Measurements from ENCODE around the gene RANBP3.
"Not testable (repeated sequence)": the region's sequence is repeated elsewhere in the genome, so short reads cannot be mapped to it uniquely, and the experiment has no call there.

RANBP3 gene

DNA sequence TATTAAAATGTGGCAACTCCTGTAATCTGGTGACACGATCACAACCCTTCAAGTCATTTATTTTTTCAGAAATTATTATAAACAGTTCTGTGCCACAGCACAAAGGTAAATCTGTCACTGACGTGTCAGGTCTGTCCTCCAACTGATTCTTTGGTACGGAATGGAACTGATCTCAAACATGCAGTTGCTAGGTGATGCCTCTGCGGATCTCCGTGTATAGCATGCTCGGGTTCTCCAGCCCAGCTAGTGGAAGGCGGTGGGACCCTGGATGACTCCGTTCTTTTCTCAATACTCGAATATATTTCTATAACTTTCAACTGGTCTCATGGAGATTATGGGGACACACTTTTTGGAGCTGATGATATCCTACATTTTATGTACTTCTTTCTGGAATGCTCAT, 11.0 kb downstream of the RANBP3 start:
- no peak overlapping the region for H3K4me3 ChIP-seq (ENCODE audit: low read length in 2 of 2)
- H3K27ac ChIP-seq (ENCODE audit: low read depth in 2 of 2, low read length in 2 of 2), result no peak overlapping the region
- peaks cover 33 to 38% of the 10 kb centered on the region in 2 donors for H3K4me1 ChIP-seq (ENCODE audit: control insufficient read depth in 2 of 2, insufficient read depth in 2 of 2, low read length in 2 of 2)
- no peaks in the 10 kb centered on the region for H3K27me3 ChIP-seq (ENCODE audit: control insufficient read depth in 2 of 2, insufficient read depth in 2 of 2, low read length in 2 of 2)
- H3K36me3 ChIP-seq (ENCODE audit: control insufficient read depth in 2 of 2, insufficient read depth in 2 of 2, low read length in 2 of 2), result peaks cover 2 to 5% of the 10 kb centered on the region in 2 donors
- no peaks in the 10 kb centered on the region for H3K9me3 ChIP-seq (ENCODE audit: control insufficient read depth in 2 of 2, low read length in 2 of 2)
- H3K9ac ChIP-seq (ENCODE audit: low read depth in 1 of 2, low read length in 2 of 2), result no peak overlapping the region

- Histone ChIP-seq H3K9ac (ENCODE audit: low read depth in 1 of 2, low read length in 2 of 2) (no peak overlapping the region), H3K4me3 (ENCODE audit: low read length in 2 of 2) (no peak overlapping the region), H3K36me3 (ENCODE audit: control insufficient read depth in 2 of 2, insufficient read depth in 2 of 2, low read length in 2 of 2) (peaks cover 0 to 5% of the 10 kb centered on the region in 2 donors), H3K27ac (ENCODE audit: low read depth in 2 of 2, low read length in 2 of 2) (no peak overlapping the region), H3K27me3 (ENCODE audit: control insufficient read depth in 2 of 2, insufficient read depth in 2 of 2, low read length in 2 of 2) (no peaks in the 10 kb centered on the region), H3K4me1 (ENCODE audit: control insufficient read depth in 2 of 2, insufficient read depth in 2 of 2, low read length in 2 of 2) (peaks cover 38 to 43% of the 10 kb centered on the region in 2 donors), H3K9me3 (ENCODE audit: control insufficient read depth in 2 of 2, low read length in 2 of 2) (no peaks in the 10 kb centered on the region)
These were observed 11.7 kb downstream of the RANBP3 start for GRCh38 chr19:5966215-5966614.

GRCh38 chr19:5964816-5965565, 12.9 kb downstream of the RANBP3 start:
- H3K4me1 ChIP-seq (ENCODE audit: control insufficient read depth in 2 of 2, insufficient read depth in 2 of 2, low read length in 2 of 2), result peaks cover 48 to 54% of the 10 kb centered on the region in 2 donors
- no peaks in the 10 kb centered on the region for H3K27me3 ChIP-seq (ENCODE audit: control insufficient read depth in 2 of 2, insufficient read depth in 2 of 2, low read length in 2 of 2)
- no peak overlapping the region for H3K4me3 ChIP-seq (ENCODE audit: low read length in 2 of 2)
- no peak overlapping the region for H3K27ac ChIP-seq (ENCODE audit: low read depth in 2 of 2, low read length in 2 of 2)
- H3K36me3 ChIP-seq (ENCODE audit: control insufficient read depth in 2 of 2, insufficient read depth in 2 of 2, low read length in 2 of 2), result peaks cover 0 to 1% of the 10 kb centered on the region in 2 donors
- H3K9ac ChIP-seq (ENCODE audit: low read depth in 1 of 2, low read length in 2 of 2), result no peak overlapping the region
- H3K9me3 ChIP-seq (ENCODE audit: control insufficient read depth in 2 of 2, low read length in 2 of 2), result no peaks in the 10 kb centered on the region

DNA sequence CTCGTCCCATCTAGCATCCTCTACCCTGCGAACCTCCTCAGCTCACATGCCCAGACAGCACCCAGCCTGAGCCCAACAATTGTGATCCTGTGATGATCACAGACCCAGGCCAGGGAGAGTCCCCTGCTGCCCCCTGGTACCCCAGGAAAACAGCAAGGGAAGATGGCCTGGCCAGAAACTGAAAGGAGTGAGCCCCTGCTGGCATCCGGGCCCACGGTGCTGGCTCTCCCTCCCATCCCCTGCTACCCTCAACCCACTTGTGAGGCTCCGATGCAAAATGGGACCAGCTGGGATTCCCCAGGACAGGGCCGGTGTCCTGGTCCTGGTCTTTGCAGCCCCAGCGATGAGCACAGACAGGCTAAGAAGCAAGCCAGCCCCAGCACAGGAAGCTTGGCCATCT, 14.1 kb downstream of the RANBP3 start:
- Histone ChIP-seq H3K4me3 (ENCODE audit: low read length in 2 of 2) (no peak overlapping the region), H3K27ac (ENCODE audit: low read depth in 2 of 2, low read length in 2 of 2) (peak overlapping the region in 1 of 2 donors; percentile 44), H3K36me3 (ENCODE audit: control insufficient read depth in 2 of 2, insufficient read depth in 2 of 2, low read length in 2 of 2) (no peaks in the 10 kb centered on the region), H3K4me1 (ENCODE audit: control insufficient read depth in 2 of 2, insufficient read depth in 2 of 2, low read length in 2 of 2) (peaks cover 54 to 63% of the 10 kb centered on the region in 2 donors), H3K27me3 (ENCODE audit: control insufficient read depth in 2 of 2, insufficient read depth in 2 of 2, low read length in 2 of 2) (no peaks in the 10 kb centered on the region), H3K9ac (ENCODE audit: low read depth in 1 of 2, low read length in 2 of 2) (no peak overlapping the region), H3K9me3 (ENCODE audit: control insufficient read depth in 2 of 2, low read length in 2 of 2) (no peaks in the 10 kb centered on the region)

DNA sequence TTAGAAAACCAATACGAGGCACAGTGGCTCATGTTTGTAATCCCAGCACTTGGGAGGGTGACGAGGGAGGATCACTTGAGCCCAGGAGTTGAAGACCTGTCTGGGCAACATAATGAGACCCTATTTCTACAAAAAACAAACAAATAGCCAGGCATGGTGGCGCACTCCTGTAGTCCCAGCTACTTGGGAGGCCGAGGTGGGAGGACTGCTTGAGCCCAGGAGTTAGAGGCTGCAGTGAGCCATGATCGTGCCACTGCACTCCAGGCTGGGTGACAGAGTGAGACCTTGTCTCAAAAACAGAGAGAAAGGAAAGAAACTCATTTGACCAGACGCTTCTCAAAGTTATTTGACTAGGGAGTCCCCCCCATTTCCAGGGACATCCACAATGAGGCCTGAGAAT, 14.7 kb downstream of the RANBP3 start:
- not testable (repeated sequence) for H3K9ac ChIP-seq (ENCODE audit: low read depth in 1 of 2, low read length in 2 of 2); H3K4me3 ChIP-seq (ENCODE audit: low read length in 2 of 2); H3K36me3 ChIP-seq (ENCODE audit: control insufficient read depth in 2 of 2, insufficient read depth in 2 of 2, low read length in 2 of 2); H3K27me3 ChIP-seq (ENCODE audit: control insufficient read depth in 2 of 2, insufficient read depth in 2 of 2, low read length in 2 of 2); H3K9me3 ChIP-seq (ENCODE audit: control insufficient read depth in 2 of 2, low read length in 2 of 2)
- Histone ChIP-seq H3K27ac (ENCODE audit: low read depth in 2 of 2, low read length in 2 of 2) (peak overlapping the region; percentile 75 to 90), H3K4me1 (ENCODE audit: control insufficient read depth in 2 of 2, insufficient read depth in 2 of 2, low read length in 2 of 2) (peaks cover 52 to 57% of the 10 kb centered on the region in 2 donors)

DNA sequence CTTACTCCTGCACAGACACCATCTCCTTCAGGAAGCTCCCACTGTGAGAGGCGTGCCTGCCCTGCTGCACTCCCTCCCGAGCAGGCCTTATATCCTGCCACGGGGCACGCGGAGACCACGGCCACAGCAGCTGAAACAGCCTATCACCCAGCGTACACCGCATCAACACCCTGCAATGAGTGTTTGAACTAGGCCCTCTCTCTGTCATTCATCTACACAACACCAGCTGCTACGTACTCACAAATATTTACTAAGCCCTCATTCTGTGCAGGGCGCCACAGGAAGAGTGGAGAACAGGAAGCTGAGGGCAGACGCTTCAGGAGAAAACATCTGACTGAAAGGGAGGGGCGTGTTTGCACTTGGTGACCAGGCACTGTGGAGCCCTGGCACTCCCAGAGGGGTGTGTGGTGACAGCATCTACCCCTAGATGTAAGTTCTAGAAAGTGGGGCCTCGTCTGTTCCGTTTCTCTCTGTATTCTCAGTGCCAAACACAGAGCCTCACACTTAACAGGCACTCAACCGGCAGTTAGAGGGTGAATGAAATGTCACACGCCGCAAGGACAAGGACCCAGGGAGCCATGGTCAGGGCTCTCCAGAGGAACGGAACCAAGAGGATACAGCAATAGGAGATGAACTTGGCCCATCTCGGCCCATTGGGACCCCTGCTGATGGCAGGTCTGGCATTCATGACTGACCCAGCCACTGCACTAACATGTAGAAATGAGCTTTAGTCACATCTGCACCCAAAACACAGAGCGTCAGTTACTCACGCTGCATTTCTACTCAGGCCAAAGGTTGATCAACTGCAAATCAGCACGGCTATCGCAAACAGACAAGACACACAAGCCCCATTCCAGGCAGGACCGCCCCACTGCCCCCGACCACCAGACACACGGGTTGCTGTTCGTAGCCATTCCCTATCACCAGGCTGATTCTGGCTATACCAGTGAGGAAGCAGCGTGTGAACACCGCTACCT, 15.7 kb downstream of the RANBP3 start:
- no peaks in the 10 kb centered on the region for H3K9me3 ChIP-seq (ENCODE audit: control insufficient read depth in 2 of 2, low read length in 2 of 2)
- peak overlapping the region; percentile 53 to 61 for H3K4me3 ChIP-seq (ENCODE audit: low read length in 2 of 2)
- peaks cover 0 to 6% of the 10 kb centered on the region in 2 donors for H3K36me3 ChIP-seq (ENCODE audit: control insufficient read depth in 2 of 2, insufficient read depth in 2 of 2, low read length in 2 of 2)
- peak overlapping the region; percentile 75 to 90 for H3K27ac ChIP-seq (ENCODE audit: low read depth in 2 of 2, low read length in 2 of 2)
- H3K27me3 ChIP-seq (ENCODE audit: control insufficient read depth in 2 of 2, insufficient read depth in 2 of 2, low read length in 2 of 2), result no peaks in the 10 kb centered on the region
- H3K9ac ChIP-seq (ENCODE audit: low read depth in 1 of 2, low read length in 2 of 2), result peak overlapping the region; percentile 35 to 72
- peaks cover 52 to 53% of the 10 kb centered on the region in 2 donors for H3K4me1 ChIP-seq (ENCODE audit: control insufficient read depth in 2 of 2, insufficient read depth in 2 of 2, low read length in 2 of 2)

DNA sequence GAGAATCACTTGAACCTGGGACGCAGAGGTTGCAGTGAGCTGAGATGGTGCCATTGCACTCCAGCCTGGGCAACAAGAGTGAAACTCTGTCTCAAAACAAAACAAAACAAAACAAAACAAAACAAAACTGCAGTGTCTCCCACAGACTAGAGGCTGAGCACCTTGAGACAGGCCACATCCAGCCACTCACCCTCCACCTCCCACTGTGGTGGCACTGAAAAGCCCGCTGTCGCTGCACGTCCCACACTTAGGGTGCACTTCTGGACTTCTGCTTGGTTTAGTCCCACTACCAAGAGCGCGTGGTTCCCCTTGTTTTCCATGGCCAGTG, 16.3 kb downstream of the RANBP3 start:
- Histone ChIP-seq H3K4me1 (ENCODE audit: control insufficient read depth in 2 of 2, insufficient read depth in 2 of 2, low read length in 2 of 2) (peaks cover 54 to 56% of the 10 kb centered on the region in 2 donors), H3K9ac (ENCODE audit: low read depth in 1 of 2, low read length in 2 of 2) (peak overlapping the region; percentile 32 to 34)

DNA sequence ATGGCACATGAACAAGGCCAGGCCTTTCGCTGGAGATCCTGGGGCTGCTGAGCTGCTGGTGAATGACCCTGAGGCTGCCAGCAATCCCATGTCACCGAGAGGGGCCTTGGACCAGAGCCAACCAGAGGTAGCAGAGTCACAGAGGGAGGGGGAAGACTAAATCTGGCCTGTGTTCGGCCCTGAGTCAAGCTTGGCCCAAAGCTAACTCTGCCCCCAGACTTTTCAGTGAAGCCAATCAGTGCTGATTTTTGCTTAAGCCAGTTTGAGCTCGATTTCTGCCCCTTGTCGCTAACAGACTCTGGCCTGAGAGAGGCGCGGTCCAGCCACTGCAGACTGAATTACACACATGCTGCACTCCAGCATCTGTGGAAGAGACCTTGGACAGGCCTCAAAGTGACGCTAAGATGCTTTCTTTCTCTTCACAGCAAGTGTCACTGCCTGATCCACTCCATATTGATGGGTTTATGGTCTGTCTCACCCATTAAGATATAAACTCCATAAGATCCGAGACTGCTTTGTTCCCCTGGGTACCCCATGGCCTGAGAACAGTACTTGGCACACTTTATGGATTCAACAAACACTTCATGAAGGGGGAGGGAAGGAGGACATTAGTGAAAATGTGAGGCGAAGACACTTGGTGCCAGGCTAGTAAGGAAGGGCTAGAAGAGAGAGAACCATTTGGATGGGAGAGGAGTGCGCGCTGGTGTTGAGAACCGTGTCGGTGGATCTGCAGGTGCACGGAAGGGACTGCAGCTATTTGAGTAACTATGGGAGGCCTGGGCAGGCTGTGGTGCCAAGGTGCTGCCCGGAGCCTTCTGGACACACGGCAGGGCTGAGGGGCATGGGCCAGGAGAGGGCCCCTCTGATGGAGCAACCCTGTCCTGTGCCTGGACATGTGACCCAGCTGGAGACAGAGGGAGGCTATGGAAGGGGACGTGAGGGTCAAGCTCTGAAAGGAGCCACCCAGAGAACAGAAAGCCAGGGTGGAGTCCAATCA, 17.6 kb downstream of the RANBP3 start:
- Histone ChIP-seq H3K27me3 (ENCODE audit: control insufficient read depth in 2 of 2, insufficient read depth in 2 of 2, low read length in 2 of 2) (no peaks in the 10 kb centered on the region), H3K4me3 (ENCODE audit: low read length in 2 of 2) (no peak overlapping the region), H3K9me3 (ENCODE audit: control insufficient read depth in 2 of 2, low read length in 2 of 2) (no peaks in the 10 kb centered on the region), H3K4me1 (ENCODE audit: control insufficient read depth in 2 of 2, insufficient read depth in 2 of 2, low read length in 2 of 2) (peaks cover 51 to 58% of the 10 kb centered on the region in 2 donors), H3K27ac (ENCODE audit: low read depth in 2 of 2, low read length in 2 of 2) (peak overlapping the region in 1 of 2 donors; percentile 48), H3K9ac (ENCODE audit: low read depth in 1 of 2, low read length in 2 of 2) (no peak overlapping the region), H3K36me3 (ENCODE audit: control insufficient read depth in 2 of 2, insufficient read depth in 2 of 2, low read length in 2 of 2) (peaks cover 0 to 6% of the 10 kb centered on the region in 2 donors)

More for the DNA sequence above, 16.3 kb downstream of the RANBP3 start:
- not testable (repeated sequence) for H3K9me3 ChIP-seq (ENCODE audit: control insufficient read depth in 2 of 2, low read length in 2 of 2); H3K36me3 ChIP-seq (ENCODE audit: control insufficient read depth in 2 of 2, insufficient read depth in 2 of 2, low read length in 2 of 2); H3K27me3 ChIP-seq (ENCODE audit: control insufficient read depth in 2 of 2, insufficient read depth in 2 of 2, low read length in 2 of 2)
- Histone ChIP-seq H3K4me3 (ENCODE audit: low read length in 2 of 2) (peak overlapping the region; percentile 53 to 61), H3K27ac (ENCODE audit: low read depth in 2 of 2, low read length in 2 of 2) (peak overlapping the region; percentile 75 to 90)

GRCh38 chr19:5959260-5960004, 18.5 kb downstream of the RANBP3 start:
- no peaks in the 10 kb centered on the region for H3K9me3 ChIP-seq (ENCODE audit: control insufficient read depth in 2 of 2, low read length in 2 of 2)
- no peak overlapping the region for H3K27ac ChIP-seq (ENCODE audit: low read depth in 2 of 2, low read length in 2 of 2)
- H3K4me1 ChIP-seq (ENCODE audit: control insufficient read depth in 2 of 2, insufficient read depth in 2 of 2, low read length in 2 of 2), result peaks cover 52 to 65% of the 10 kb centered on the region in 2 donors
- H3K27me3 ChIP-seq (ENCODE audit: control insufficient read depth in 2 of 2, insufficient read depth in 2 of 2, low read length in 2 of 2), result no peaks in the 10 kb centered on the region
- H3K36me3 ChIP-seq (ENCODE audit: control insufficient read depth in 2 of 2, insufficient read depth in 2 of 2, low read length in 2 of 2), result peaks cover 0 to 6% of the 10 kb centered on the region in 2 donors
- H3K9ac ChIP-seq (ENCODE audit: low read depth in 1 of 2, low read length in 2 of 2), result no peak overlapping the region
- no peak overlapping the region for H3K4me3 ChIP-seq (ENCODE audit: low read length in 2 of 2)
